Skeletal muscle tissue (tissue), 4 donors: ENCODE data around the gene KIAA0319L. TPM values are rescaled to one million over a fixed set of nuclear protein-coding genes. Genes with fewer than 3 reads are reported as not detected.

Experiments
- H3K27ac ChIP-seq: one replicate; pipeline ENCODE4 v1.7.0; 2013; ENCODE audit warnings: mild to moderate bottlenecking, low read depth, low read length, inconsistent platforms
- H3K27me3 ChIP-seq, 3 donors: one replicate each; pipeline ENCODE4 v1.7.0; 2013; ENCODE audit warnings: low read length in 3 of 3; ENCODE audit not compliant: control insufficient read depth in 3 of 3, insufficient read depth in 3 of 3
- H3K36me3 ChIP-seq, 3 donors: one replicate each; pipeline ENCODE4 v1.7.0; 2013; ENCODE audit warnings: low read length in 3 of 3; ENCODE audit not compliant: control insufficient read depth in 3 of 3, insufficient read depth in 3 of 3
- H3K4me1 ChIP-seq, 3 donors: one replicate each; pipeline ENCODE4 v1.7.0; 2013; ENCODE audit warnings: low read length in 3 of 3, mild to moderate bottlenecking in 3 of 3; ENCODE audit not compliant: control insufficient read depth in 3 of 3, insufficient read depth in 3 of 3
- H3K4me3 ChIP-seq, 3 donors: one replicate each; pipeline ENCODE4 v1.7.0; 2013; ENCODE audit warnings: low read length in 3 of 3
- H3K9ac ChIP-seq, 3 donors: one replicate each; pipeline ENCODE4 v1.7.0; 2013; ENCODE audit warnings: low read length in 3 of 3, mild to moderate bottlenecking in 3 of 3, moderate library complexity in 2 of 3, low read depth in 1 of 3
- H3K9me3 ChIP-seq, 3 donors: one replicate each; pipeline ENCODE4 v1.7.0; 2013; ENCODE audit warnings: low read length in 3 of 3; ENCODE audit not compliant: control insufficient read depth in 3 of 3
- total RNA-seq: library from RNA; depleted of rRNA; stranded (reverse); fragments of >200 nt; gene quantifications from one replicate; pipeline ENCODE4 v1.2.3, GENCODE V29; 2014
- donor health status: Osteomylitis.

KIAA0319L gene
- total RNA-seq, 1 donor from 2014 or later: 18.3 TPM

DNA sequence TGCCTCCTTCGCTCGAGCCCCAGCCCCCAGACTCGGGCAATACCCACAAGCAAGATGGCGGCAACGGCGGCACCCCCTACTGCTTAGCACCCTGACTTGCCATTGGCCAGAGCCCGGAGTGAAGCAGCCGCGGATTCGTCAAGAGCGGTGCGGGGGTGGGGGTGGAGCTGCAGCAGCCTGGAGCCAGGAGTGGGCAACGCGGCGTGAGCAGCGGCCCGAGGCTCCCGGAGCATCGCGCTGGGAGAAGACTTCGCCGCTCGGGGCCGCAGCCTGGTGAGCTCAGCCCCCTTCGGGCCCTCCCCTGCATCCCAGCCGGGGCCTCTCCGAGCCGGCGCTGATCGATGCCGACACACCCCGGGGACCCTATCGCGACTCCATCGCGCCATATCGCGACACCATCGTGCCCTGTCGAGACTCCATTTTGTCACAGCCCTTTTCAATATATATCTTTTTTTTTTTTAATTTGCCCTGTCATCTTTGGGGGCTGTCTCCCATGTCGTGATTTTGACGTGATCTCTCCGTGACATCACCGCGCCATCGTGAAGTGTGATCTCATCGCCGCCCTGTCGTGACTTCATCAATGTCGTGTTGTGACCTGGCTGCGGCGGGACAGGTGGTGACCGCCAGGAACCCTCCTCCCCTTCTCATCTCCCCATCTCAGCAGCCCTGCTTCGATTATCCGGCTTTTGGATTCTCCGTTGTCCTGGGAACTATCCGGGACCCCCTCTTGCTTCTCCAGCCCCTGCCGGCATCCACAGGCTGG lies 589 bp upstream of the KIAA0319L start, which contains the start of gene NCDN:
Gene NCDN, plus strand, starts transcription at position 189 of the 763 bp plus-strand sequence. Its CDS starts 392 bp downstream, at position 581.
- peak within 1 kb of the TSS; percentile 90 to 97 (median 97) for H3K4me3 ChIP-seq
- H3K9ac ChIP-seq: peak within 1 kb of the TSS; percentile 90 to 99 (median 98)
- peaks cover 52 to 70% (median 58%) of the 10 kb centered on the region in 3 donors for H3K4me1 ChIP-seq
- no peaks in the 10 kb centered on the region for H3K27me3 ChIP-seq
- H3K27ac ChIP-seq: peak within 1 kb of the TSS; percentile 94
- no peaks in the 10 kb centered on the region for H3K9me3 ChIP-seq
- peaks cover 7 to 18% (median 9%) of the 10 kb centered on the region in 3 donors for H3K36me3 ChIP-seq

DNA sequence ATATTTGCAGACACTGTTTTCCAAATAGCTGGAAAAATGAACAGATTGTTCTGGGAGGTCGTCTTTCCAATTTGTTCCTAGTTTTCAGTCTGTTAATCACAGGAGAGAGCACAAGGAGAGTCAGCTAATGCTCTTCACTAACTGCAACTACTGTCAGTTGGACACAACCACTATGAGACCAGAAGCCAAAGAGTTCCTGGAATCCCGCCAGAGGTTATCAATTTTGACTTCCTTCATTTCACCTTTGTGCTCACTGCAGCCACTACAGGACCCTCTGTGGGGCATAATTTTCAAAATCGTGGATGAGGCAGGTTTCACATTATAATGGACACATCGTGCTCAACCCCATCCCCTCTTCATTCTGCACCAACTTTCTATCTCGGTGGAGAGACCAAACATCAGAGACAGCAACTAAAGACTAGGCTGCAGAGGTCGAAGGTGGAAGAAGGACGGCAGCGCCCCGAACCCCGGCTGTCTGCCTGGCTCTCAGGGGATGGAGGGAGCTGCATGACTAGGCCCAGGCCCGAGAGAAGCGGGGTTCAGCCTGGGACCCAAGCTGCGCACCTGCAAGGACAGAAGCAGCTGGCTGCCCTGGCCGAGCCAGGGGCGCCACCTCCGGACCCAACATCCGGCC lies 602 bp downstream of the KIAA0319L start:
- peak overlapping the region; percentile 90 to 99 (median 98) for H3K9ac ChIP-seq
- H3K27ac ChIP-seq: peak overlapping the region; percentile 94
- H3K9me3 ChIP-seq: no peaks in the 10 kb centered on the region
- H3K4me1 ChIP-seq: peaks cover 47 to 66% (median 53%) of the 10 kb centered on the region in 3 donors
- peak overlapping the region; percentile 90 to 97 (median 97) for H3K4me3 ChIP-seq
- H3K36me3 ChIP-seq: peaks cover 8 to 19% (median 11%) of the 10 kb centered on the region in 3 donors
- H3K27me3 ChIP-seq: no peaks in the 10 kb centered on the region

DNA sequence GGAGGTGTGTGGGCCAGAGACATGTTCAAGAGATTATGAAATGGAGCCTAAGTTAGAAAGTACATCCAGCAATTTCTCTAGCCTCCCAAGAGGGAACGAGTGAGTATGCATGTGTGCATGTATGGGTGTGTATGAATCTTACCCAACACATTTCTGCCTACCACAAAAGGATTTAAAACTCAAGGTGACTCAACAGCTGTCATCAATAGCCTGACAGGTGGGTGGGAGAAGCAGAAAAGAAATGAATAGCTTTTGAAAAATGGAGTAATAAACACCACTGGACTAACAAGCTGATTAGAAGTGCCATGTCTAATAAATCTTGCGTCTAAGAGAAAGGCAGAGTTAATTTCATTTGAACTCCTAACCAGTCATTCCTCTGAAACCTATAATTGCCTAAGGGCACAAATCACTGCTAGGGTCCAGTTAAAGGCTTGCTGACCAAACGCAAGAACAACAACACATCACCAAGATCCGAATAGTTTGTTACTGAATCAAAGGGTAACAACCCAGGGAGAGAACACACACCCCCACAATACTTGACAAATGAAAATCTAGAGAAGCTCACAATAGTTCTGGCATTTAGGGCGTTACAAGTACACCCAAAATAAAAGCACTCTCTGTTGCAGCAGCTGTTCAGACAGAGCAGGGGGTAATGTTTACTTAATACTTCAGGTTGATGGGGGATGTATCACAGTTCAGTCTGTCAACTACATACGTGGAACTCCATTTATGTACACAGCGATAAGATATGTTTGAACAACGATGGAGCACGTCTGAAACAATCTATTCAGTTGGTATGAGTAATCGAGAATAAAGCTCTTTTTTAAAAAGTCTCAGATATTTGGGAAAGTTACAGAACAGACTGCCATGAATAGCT lies 1.4 kb downstream of the KIAA0319L start:
- no peaks in the 10 kb centered on the region for H3K9me3 ChIP-seq
- H3K36me3 ChIP-seq: peaks cover 8 to 19% (median 15%) of the 10 kb centered on the region in 3 donors
- H3K4me3 ChIP-seq: peak overlapping the region in 2 of 3 donors; percentile 90 to 97
- H3K4me1 ChIP-seq: peaks cover 39 to 58% (median 46%) of the 10 kb centered on the region in 3 donors
- no peaks in the 10 kb centered on the region for H3K27me3 ChIP-seq
- H3K27ac ChIP-seq: peak overlapping the region; percentile 9
- H3K9ac ChIP-seq: peak overlapping the region; percentile 0 to 98 (median 90)

DNA sequence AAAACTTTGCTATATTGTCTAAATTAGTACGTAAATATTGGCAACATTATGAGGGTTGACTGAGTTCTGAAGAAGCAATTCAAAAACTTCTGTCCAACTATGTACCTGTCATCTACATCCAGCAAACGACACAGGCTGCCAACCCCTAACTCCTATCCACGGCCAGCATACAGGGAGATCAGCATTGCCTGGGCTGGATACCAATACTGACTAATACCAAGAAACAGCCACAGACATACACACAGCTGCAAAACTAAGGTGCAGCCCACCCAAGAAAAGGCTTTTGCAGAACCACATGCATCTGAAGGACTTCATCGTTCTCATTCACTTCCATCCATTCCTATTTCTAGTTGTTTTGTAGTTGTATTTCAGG lies 2.0 kb downstream of the KIAA0319L start:
- Histone ChIP-seq H3K9me3 (no peaks in the 10 kb centered on the region), H3K9ac (peak overlapping the region in 2 of 3 donors; percentile 0 to 61), H3K27me3 (no peaks in the 10 kb centered on the region), H3K27ac (peak overlapping the region; percentile 9), H3K36me3 (peaks cover 8 to 22% (median 15%) of the 10 kb centered on the region in 3 donors), H3K4me1 (peaks cover 33 to 51% (median 41%) of the 10 kb centered on the region in 3 donors), H3K4me3 (peak overlapping the region in 2 of 3 donors; percentile 7 to 21)

DNA sequence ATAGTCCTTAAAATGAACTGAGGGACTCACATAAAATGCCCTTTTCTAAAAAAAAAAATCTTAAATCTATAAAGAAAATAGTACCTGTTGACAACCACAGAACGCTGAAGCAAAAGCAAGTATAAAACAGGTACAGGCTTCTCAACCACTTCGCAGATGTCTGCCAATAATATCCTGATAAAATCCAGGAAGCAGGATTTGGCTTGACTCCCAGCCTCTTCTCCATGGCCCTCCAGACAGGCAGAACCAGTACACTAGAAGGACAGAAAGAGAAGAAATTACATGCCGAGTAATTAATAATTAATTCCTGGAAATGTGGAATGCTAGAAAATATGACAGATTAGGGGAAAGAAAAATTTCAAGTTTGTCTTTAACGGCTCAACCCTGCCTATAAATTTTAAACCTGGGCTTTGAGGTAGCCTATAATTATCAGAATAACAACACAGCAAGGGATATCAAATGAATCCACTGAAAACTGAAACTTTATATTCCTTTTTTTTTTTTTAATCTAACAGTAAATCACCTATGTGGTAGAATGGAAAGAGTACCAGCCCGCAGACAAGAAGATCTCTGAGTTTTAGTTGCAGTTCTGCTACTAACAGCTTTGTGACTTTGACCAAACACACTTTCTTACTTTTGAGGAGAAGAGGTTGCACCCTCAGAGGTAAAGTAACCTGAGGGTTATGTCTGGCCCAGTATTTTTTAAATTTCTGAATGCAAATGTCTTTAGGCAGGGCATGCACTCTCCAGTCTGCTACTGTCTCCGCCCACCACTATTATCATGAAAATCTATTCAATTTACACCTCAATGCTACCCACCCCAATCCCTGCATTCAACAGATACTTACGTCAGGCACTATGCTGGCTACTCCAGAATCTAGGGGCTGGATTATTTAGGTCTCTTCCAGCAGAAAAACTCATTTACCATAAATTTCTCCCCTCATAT lies 2.7 kb downstream of the KIAA0319L start:
- Histone ChIP-seq H3K4me1 (peaks cover 31 to 46% (median 41%) of the 10 kb centered on the region in 3 donors), H3K27ac (no peak overlapping the region), H3K36me3 (peaks cover 8 to 25% (median 15%) of the 10 kb centered on the region in 3 donors), H3K4me3 (peak overlapping the region in 1 of 3 donors; percentile 7), H3K9ac (peak overlapping the region in 1 of 3 donors; percentile 61), H3K27me3 (no peaks in the 10 kb centered on the region), H3K9me3 (no peaks in the 10 kb centered on the region)

DNA sequence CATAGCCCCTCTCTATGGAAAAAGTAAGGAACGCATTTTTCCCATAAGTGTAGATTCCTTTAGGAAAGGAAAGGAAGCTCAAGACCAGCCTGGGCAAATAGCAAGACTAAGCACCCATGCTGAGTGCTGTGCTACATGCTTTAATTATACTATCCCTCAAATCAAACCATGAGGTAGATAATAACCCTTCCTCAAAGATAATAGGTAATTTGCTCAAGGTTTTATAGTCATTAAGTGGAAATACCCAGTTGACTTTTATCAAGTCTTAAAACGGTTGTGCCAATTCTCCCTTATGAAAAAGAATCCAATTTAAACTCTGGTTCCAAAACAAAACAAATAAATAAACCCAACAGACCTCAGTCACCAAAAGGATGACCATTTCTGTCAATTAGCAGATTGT lies 3.4 kb downstream of the KIAA0319L start:
- H3K27ac ChIP-seq: no peak overlapping the region
- no peaks in the 10 kb centered on the region for H3K9me3 ChIP-seq
- H3K9ac ChIP-seq: peak overlapping the region in 1 of 3 donors; percentile 13
- peaks cover 8 to 25% (median 15%) of the 10 kb centered on the region in 3 donors for H3K36me3 ChIP-seq
- H3K4me1 ChIP-seq: peaks cover 31 to 42% (median 41%) of the 10 kb centered on the region in 3 donors
- H3K4me3 ChIP-seq: no peak overlapping the region
- no peaks in the 10 kb centered on the region for H3K27me3 ChIP-seq

DNA sequence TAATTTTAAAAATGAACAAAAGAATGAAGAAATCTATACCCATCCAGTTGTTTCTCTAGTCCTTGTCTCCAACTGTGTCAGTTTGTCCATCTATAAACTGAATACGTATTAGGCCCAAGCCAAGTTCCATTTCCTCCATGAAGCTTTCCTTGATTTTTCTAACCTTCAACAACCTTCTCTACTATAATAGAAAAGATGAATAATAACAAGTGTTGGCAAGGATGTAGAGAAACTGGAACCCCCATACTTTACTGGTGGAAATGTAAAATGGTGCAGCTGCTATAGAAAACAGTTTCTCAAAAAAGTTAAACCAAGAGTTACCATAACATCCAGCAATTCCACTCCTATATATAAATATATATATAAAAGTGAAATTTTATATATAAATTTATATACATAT lies 10.6 kb downstream of the KIAA0319L start:
- Histone ChIP-seq H3K27ac (no peak overlapping the region), H3K9me3 (no peaks in the 10 kb centered on the region), H3K9ac (no peak overlapping the region), H3K4me1 (peaks cover 8 to 18% (median 13%) of the 10 kb centered on the region in 3 donors), H3K4me3 (no peak overlapping the region), H3K27me3 (no peaks in the 10 kb centered on the region), H3K36me3 (peaks cover 0 to 13% (median 4%) of the 10 kb centered on the region in 3 donors)

DNA sequence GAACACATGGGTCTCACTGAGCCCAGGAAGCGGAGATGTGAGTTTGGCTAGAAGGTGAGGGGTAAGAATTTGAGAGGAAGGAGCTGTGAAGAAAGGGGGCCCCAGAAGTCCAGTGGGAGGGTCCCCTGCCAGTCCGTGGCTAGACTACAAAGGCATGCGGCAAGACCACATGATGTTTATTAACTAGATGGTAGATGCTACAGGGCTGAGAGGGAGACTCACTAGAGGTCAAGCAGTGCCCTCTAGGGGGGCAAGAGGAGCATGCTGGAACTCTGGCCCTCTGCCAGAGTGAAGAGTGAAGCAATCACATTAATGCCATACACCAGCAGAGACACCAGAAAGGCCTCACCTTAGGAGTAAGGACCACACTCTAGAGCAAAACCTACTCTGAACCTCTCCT lies 12.2 kb downstream of the KIAA0319L start:
- Histone ChIP-seq H3K27ac (no peak overlapping the region), H3K9me3 (no peaks in the 10 kb centered on the region), H3K36me3 (peaks cover 0 to 7% (median 0%) of the 10 kb centered on the region in 3 donors), H3K9ac (peak overlapping the region in 2 of 3 donors; percentile 9 to 38), H3K27me3 (no peaks in the 10 kb centered on the region), H3K4me3 (no peak overlapping the region), H3K4me1 (peaks cover 12 to 28% (median 18%) of the 10 kb centered on the region in 3 donors)
